Osteocyte (in vitro differentiated cells): ENCODE data around the gene GAN. TPM values are rescaled to one million over a fixed set of nuclear protein-coding genes. Genes with fewer than 3 reads are reported as not detected.

Experiments
- DNase-seq: peaks from one replicate; pipeline ENCODE4 v3.0.0; 2021; ENCODE audit warnings: mixed read lengths; ENCODE audit not compliant: unreplicated experiment; ENCODE audit errors: extremely low spot score
- H3K27ac Mint-ChIP-seq: one replicate; pipeline ENCODE4 v1.8.0; 2021; ENCODE audit warnings: mild to moderate bottlenecking, mixed read lengths; ENCODE audit not compliant: unreplicated experiment
- H3K27me3 Mint-ChIP-seq: one replicate; pipeline ENCODE4 v1.8.0; 2021; ENCODE audit warnings: mixed read lengths; ENCODE audit not compliant: unreplicated experiment
- H3K36me3 Mint-ChIP-seq: one replicate; pipeline ENCODE4 v1.8.0; 2021; ENCODE audit warnings: mixed read lengths; ENCODE audit not compliant: unreplicated experiment
- H3K4me1 Mint-ChIP-seq: one replicate; pipeline ENCODE4 v1.8.0; 2021; ENCODE audit warnings: mixed read lengths; ENCODE audit not compliant: unreplicated experiment
- H3K4me3 Mint-ChIP-seq: one replicate; pipeline ENCODE4 v1.8.0; 2021; ENCODE audit warnings: mild to moderate bottlenecking, moderate library complexity, mixed read lengths; ENCODE audit not compliant: unreplicated experiment
- H3K9me3 Mint-ChIP-seq: one replicate; pipeline ENCODE4 v1.8.0; 2021; ENCODE audit warnings: mixed read lengths; ENCODE audit not compliant: unreplicated experiment
- total RNA-seq: library from RNA; stranded (reverse); gene quantifications from 2 replicates; pipeline ENCODE4 v1.2.1, GENCODE V29; 2021
- TF ChIP-seq, protein P1 (sequence below): fragments of 200-600 bp; sonication (generic); IDR thresholded peaks from 2 replicates; pipeline ENCODE4 v1.5.0; 2021; ENCODE audit warnings: antibody characterized with exemption, mild to moderate bottlenecking, moderate library complexity

GAN gene
- total RNA-seq, 1 donor from 2014 or later: 9.2 TPM

DNA sequence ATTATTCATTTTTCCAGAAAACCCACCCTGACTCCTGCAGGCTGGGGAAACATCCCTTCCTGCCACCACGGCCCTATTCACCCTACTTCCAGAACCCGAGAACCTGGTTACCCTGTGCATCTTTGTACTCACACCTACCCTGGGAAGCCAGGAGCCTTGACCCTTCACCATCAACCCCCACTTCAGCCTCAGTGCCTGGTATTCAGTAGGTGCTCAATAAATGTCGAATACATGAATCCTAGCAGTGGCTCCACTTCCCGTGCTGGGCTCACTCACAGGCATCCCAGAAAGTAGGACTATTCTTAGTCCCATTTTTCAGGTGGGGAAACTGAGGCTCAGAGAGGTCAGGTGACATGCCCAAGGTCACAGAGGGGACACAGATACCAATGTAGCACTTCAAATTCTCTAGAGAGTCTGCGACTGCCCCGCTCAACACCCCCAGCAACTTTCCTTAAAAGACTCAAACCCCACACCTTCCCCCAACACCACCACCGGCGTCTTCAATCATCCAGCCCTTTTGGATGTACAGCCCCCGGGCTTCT lies 93.7 kb downstream of the GAN start:
- H3K27ac Mint-ChIP-seq: no peak overlapping the region
- H3K9me3 Mint-ChIP-seq: no peaks in the 10 kb centered on the region
- TF ChIP-seq, protein P1, sequence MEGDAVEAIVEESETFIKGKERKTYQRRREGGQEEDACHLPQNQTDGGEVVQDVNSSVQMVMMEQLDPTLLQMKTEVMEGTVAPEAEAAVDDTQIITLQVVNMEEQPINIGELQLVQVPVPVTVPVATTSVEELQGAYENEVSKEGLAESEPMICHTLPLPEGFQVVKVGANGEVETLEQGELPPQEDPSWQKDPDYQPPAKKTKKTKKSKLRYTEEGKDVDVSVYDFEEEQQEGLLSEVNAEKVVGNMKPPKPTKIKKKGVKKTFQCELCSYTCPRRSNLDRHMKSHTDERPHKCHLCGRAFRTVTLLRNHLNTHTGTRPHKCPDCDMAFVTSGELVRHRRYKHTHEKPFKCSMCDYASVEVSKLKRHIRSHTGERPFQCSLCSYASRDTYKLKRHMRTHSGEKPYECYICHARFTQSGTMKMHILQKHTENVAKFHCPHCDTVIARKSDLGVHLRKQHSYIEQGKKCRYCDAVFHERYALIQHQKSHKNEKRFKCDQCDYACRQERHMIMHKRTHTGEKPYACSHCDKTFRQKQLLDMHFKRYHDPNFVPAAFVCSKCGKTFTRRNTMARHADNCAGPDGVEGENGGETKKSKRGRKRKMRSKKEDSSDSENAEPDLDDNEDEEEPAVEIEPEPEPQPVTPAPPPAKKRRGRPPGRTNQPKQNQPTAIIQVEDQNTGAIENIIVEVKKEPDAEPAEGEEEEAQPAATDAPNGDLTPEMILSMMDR: no peak
- peaks cover 16% of the 10 kb centered on the region for H3K4me1 Mint-ChIP-seq
- no peak for DNase-seq
- H3K27me3 Mint-ChIP-seq: peaks cover 2% of the 10 kb centered on the region
- no peaks in the 10 kb centered on the region for H3K36me3 Mint-ChIP-seq
- H3K4me3 Mint-ChIP-seq: no peak overlapping the region

DNA sequence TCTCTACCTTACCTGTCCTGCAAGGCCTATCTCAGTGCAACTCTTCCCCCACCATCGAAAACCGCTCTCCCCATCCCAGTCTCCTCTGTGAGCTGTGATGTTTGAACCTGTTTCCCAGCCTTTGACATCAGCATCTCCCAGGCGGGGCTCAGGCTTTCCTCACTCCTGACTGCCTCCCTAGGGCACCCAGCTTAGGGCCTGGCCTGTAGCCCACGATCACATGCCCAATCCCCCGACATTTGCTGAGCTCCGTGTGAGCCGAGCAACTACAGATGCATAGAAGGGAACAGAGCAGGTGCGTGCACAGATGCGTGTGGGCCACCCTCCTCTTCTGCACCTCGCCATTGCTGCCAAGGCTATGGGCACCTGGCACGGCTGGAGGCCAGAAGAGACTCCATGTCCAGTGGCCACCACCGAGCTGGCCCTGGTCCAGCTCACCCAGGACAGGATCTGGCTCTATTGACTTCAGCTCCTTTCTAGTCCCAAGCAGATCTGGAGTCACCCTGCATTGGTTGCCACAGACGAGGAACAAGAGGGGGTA lies 94.3 kb downstream of the GAN start:
- no peak overlapping the region for H3K27ac Mint-ChIP-seq
- no peak overlapping the region for H3K4me3 Mint-ChIP-seq
- H3K9me3 Mint-ChIP-seq: no peaks in the 10 kb centered on the region
- peaks cover 16% of the 10 kb centered on the region for H3K4me1 Mint-ChIP-seq
- no peak for DNase-seq
- TF ChIP-seq, protein P1: no peak
- H3K27me3 Mint-ChIP-seq: peaks cover 2% of the 10 kb centered on the region
- H3K36me3 Mint-ChIP-seq: no peaks in the 10 kb centered on the region

DNA sequence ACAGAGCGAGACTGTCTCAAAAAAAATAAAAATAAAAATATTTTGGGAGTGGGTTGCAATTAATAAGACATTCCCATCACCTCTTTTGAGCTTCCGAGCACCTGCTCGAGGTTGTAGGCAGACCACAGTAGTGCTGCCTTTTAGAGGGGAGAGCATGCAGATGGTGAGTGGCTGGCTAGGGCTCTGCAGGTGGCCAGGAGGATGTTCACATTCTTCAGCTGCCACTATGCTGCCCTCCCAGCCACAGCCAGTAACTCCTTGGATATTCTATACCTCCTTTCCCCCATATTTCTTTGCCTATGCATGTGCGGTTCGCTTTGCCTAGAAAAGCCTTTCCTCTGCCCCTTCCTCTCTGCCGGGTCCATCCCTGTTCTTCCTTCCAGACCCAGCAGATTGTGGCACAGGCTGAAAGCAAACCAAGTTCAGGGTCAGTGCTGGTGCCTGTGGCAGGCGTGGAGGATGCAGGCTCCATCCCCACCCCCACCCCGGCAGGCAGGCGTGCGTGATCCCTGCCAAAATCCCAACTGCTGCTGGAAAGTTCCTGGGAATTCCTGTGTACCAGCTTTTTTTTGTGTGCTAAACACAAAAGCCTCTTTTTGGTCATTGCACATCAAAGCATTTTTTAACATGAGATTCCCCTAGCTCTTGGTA lies 96.0 kb downstream of the GAN start:
- Mint-ChIP-seq H3K4me1 (peaks cover 11% of the 10 kb centered on the region), H3K4me3 (no peak overlapping the region), H3K9me3 (no peaks in the 10 kb centered on the region), H3K27ac (no peak overlapping the region), H3K36me3 (no peaks in the 10 kb centered on the region), H3K27me3 (peaks cover 2% of the 10 kb centered on the region)
- TF ChIP-seq, protein P1: no peak
- no peak for DNase-seq

DNA sequence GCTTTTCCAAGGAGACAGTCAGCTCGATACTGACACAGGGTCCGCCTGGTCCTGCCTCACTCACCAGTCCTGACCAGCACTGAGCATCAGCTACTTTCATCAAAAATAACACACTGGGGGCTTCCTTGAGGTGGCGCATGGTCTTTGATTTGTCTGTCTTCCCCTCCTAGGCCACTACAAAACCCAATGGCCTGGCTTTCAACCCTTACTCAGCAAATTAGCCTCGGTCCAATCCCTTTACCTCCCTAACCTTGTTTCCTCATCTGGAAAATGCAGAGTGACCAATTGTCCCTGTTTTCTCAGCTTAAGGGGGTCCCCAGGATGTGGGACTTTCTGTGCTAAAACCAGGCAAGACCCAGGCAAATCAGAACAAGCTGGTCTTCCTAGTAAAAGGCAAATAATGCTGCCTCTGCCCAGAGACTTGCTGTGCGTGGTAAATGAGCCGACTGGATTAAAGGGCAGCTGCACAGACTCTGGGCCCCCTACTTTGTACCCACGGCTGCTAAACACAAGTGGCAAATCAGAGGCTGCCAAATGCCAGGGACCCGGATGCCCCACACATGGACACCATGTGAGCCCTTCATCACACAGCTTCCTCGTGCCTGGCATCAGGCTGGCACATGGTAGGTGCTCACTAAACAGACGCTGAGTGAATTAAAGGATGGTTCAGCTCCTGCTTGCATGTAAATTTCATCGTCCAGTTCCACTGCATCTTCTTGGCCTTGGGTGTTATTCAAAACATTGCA lies 98.7 kb downstream of the GAN start:
- no peaks in the 10 kb centered on the region for H3K9me3 Mint-ChIP-seq
- TF ChIP-seq, protein P1: no peak
- peaks cover 10% of the 10 kb centered on the region for H3K4me1 Mint-ChIP-seq
- no peak overlapping the region for H3K4me3 Mint-ChIP-seq
- H3K27ac Mint-ChIP-seq: no peak overlapping the region
- H3K27me3 Mint-ChIP-seq: peaks cover 2% of the 10 kb centered on the region
- no peaks in the 10 kb centered on the region for H3K36me3 Mint-ChIP-seq
- no peak for DNase-seq

DNA sequence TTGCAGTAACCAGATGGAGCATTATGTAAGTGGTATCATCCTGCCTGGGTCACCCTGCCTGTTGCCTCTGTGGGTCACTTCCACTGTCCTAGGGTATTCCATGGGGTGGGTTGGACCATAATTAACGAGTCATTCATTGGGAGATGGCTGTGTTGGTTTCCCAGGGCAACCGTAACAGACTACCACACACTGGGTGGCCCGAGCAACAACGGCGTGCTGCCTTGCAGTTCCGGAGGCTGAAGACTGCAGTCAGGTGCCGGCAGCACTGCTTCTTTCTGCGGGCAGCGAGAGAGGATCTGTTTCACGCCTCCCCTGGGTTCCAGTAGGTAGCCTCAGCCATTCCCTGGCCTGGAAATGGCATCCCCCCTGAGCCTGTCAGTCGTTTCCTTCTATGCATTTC lies 101.0 kb downstream of the GAN start:
- TF ChIP-seq, protein P1: no peak
- Mint-ChIP-seq H3K4me1 (peaks cover 4% of the 10 kb centered on the region), H3K27me3 (peaks cover 2% of the 10 kb centered on the region), H3K9me3 (no peaks in the 10 kb centered on the region), H3K27ac (no peak overlapping the region), H3K4me3 (no peak overlapping the region), H3K36me3 (no peaks in the 10 kb centered on the region)
- no peak for DNase-seq
